WTC11 (cell line): ENCODE data around the gene GPR152. TPM values are rescaled to one million over a fixed set of nuclear protein-coding genes. Genes with fewer than 3 reads are reported as not detected.

ENCODE experiments used
- CREM ChIP-seq: sonication (generic); formaldehyde crosslinking; IDR thresholded peaks from 2 replicates; pipeline ENCODE4 v1.8.1; 2022; ENCODE audit warnings: mild to moderate bottlenecking, missing genetic modification reagents, moderate library complexity
- ELF4 ChIP-seq: sonication (generic); formaldehyde crosslinking; IDR thresholded peaks from 2 replicates; pipeline ENCODE4 v1.8.1; 2022; ENCODE audit warnings: low read depth, mild to moderate bottlenecking, moderate library complexity, missing genetic modification reagents
- EMX1 ChIP-seq: fragments of 250-450 bp; sonication (Bioruptor Pico); IDR thresholded peaks from 2 replicates; pipeline ENCODE4 v1.8.0; 2021; ENCODE audit warnings: mild to moderate bottlenecking
- ESRRA ChIP-seq: sonication (generic); formaldehyde crosslinking; IDR thresholded peaks from 2 replicates; pipeline ENCODE4 v1.8.1; 2022; ENCODE audit warnings: mild to moderate bottlenecking, missing genetic modification reagents, borderline replicate concordance
- FOXK1 ChIP-seq: sonication (generic); formaldehyde crosslinking; IDR thresholded peaks from 2 replicates; pipeline ENCODE4 v1.8.0; 2022; ENCODE audit warnings: mild to moderate bottlenecking, moderate library complexity, missing genetic modification reagents
- GABPB1 ChIP-seq: sonication (generic); formaldehyde crosslinking; IDR thresholded peaks from 2 replicates; pipeline ENCODE4 v1.8.1; 2023; ENCODE audit warnings: mild to moderate bottlenecking, missing genetic modification reagents
- GRHL2 ChIP-seq: fragments of 250-450 bp; sonication (Bioruptor Pico); IDR thresholded peaks from 2 replicates; pipeline ENCODE4 v1.8.0; 2022; ENCODE audit warnings: mild to moderate bottlenecking, moderate library complexity; ENCODE audit not compliant: insufficient replicate concordance, severe bottlenecking
- HMGXB4 ChIP-seq: sonication (generic); formaldehyde crosslinking; IDR thresholded peaks from 2 replicates; pipeline ENCODE4 v1.8.1; 2023; ENCODE audit warnings: mild to moderate bottlenecking, moderate library complexity, missing genetic modification reagents
- JAZF1 ChIP-seq: fragments of 250-450 bp; sonication (Bioruptor Pico); IDR thresholded peaks from 2 replicates; pipeline ENCODE4 v1.9.0; 2021; ENCODE audit warnings: moderate library complexity, mild to moderate bottlenecking, inconsistent platforms
- KAT7 ChIP-seq: sonication (generic); formaldehyde crosslinking; IDR thresholded peaks from 2 replicates; pipeline ENCODE4 v1.8.1; 2023; ENCODE audit warnings: missing genetic modification reagents, mild to moderate bottlenecking, borderline replicate concordance
- MYBL2 ChIP-seq: sonication (generic); formaldehyde crosslinking; IDR thresholded peaks from 2 replicates; pipeline ENCODE4 v1.8.1; 2023; ENCODE audit warnings: mild to moderate bottlenecking, moderate library complexity, missing genetic modification reagents
- NR2C2 ChIP-seq: sonication (generic); formaldehyde crosslinking; IDR thresholded peaks from 2 replicates; pipeline ENCODE4 v1.8.0; 2022; ENCODE audit warnings: mild to moderate bottlenecking, missing genetic modification reagents
- PRDM15 ChIP-seq: sonication (generic); formaldehyde crosslinking; IDR thresholded peaks from 2 replicates; pipeline ENCODE4 v1.8.0; 2022; ENCODE audit warnings: missing genetic modification reagents
- SOX15 ChIP-seq: fragments of 250-450 bp; sonication (Bioruptor Pico); IDR thresholded peaks from 2 replicates; pipeline ENCODE4 v1.9.0; 2021; ENCODE audit warnings: mild to moderate bottlenecking
- TCF7 ChIP-seq: sonication (generic); formaldehyde crosslinking; IDR thresholded peaks from 2 replicates; pipeline ENCODE4 v1.8.0; 2022; ENCODE audit warnings: mild to moderate bottlenecking, low read depth, missing genetic modification reagents, moderate library complexity
- TP53 ChIP-seq: sonication (generic); formaldehyde crosslinking; IDR thresholded peaks from 2 replicates; pipeline ENCODE4 v1.8.1; 2023; ENCODE audit warnings: mild to moderate bottlenecking, missing genetic modification reagents
- ZNF121 ChIP-seq: sonication (generic); formaldehyde crosslinking; IDR thresholded peaks from 2 replicates; pipeline ENCODE4 v1.8.0; 2023; ENCODE audit warnings: missing genetic modification reagents
- ZNF219 ChIP-seq: sonication (generic); formaldehyde crosslinking; IDR thresholded peaks from 2 replicates; pipeline ENCODE4 v1.8.0; 2023; ENCODE audit warnings: missing genetic modification reagents, mild to moderate bottlenecking, borderline replicate concordance
- ZNF232 ChIP-seq: sonication (generic); formaldehyde crosslinking; IDR thresholded peaks from 2 replicates; pipeline ENCODE4 v1.8.0; 2022; ENCODE audit warnings: mild to moderate bottlenecking, missing genetic modification reagents
- ZNF317 ChIP-seq: sonication (generic); formaldehyde crosslinking; IDR thresholded peaks from 2 replicates; pipeline ENCODE4 v1.8.1; 2023; ENCODE audit warnings: low read depth, mild to moderate bottlenecking, moderate library complexity, missing genetic modification reagents, borderline replicate concordance
- ZNF396 ChIP-seq: fragments of 250-450 bp; sonication (Bioruptor Pico); IDR thresholded peaks from 2 replicates; pipeline ENCODE4 v1.8.0; 2021; ENCODE audit warnings: mild to moderate bottlenecking, moderate library complexity, borderline replicate concordance
- ZSCAN18 ChIP-seq: fragments of 250-450 bp; sonication (Bioruptor Pico); IDR thresholded peaks from 2 replicates; pipeline ENCODE4 v2.1.2; 2022; ENCODE audit warnings: mild to moderate bottlenecking, moderate library complexity
- total RNA-seq: library from RNA; stranded (reverse); gene quantifications from 3 replicates; pipeline ENCODE4 v1.2.3, GENCODE V29; 2021
- TF ChIP-seq, protein P1 (sequence below): fragments of 250-450 bp; sonication (Bioruptor Pico); IDR thresholded peaks from 2 replicates; pipeline ENCODE4 v1.8.0; 2021; ENCODE audit warnings: mild to moderate bottlenecking
- TF ChIP-seq, protein P2 (sequence below): sonication (generic); formaldehyde crosslinking; conservative IDR thresholded peaks from 2 replicates; pipeline ENCODE4 v1.8.1; 2022; ENCODE audit warnings: mild to moderate bottlenecking, missing genetic modification reagents

Gene GPR152
- total RNA-seq, 1 experiment from 2014 or later: not detected

- TF ChIP-seq, protein P1, sequence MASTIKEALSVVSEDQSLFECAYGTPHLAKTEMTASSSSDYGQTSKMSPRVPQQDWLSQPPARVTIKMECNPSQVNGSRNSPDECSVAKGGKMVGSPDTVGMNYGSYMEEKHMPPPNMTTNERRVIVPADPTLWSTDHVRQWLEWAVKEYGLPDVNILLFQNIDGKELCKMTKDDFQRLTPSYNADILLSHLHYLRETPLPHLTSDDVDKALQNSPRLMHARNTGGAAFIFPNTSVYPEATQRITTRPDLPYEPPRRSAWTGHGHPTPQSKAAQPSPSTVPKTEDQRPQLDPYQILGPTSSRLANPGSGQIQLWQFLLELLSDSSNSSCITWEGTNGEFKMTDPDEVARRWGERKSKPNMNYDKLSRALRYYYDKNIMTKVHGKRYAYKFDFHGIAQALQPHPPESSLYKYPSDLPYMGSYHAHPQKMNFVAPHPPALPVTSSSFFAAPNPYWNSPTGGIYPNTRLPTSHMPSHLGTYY (CRISPR knock-in tag): no peak
- TF ChIP-seq ESRRA (CRISPR knock-in tag) (peak; percentile 92; the same call in 1 of the 2 replicates), CREM (CRISPR knock-in tag) (peak; percentile 88; the same call in 1 of the 2 replicates), ZNF232 (CRISPR knock-in tag) (peak; percentile 99), TCF7 (CRISPR knock-in tag) (peak; percentile 86; the same call in 1 of the 2 replicates), KAT7 (CRISPR knock-in tag) (no peak), HMGXB4 (CRISPR knock-in tag) (peak; percentile 57; the same call in 1 of the 2 replicates), ZNF219 (CRISPR knock-in tag) (peak; percentile 94), FOXK1 (CRISPR knock-in tag) (peak; percentile 97), TP53 (CRISPR knock-in tag) (peak; percentile 96), GABPB1 (CRISPR knock-in tag) (0 out of 2 replicates have a peak, but pooled peaks have one; percentile 60), SOX15 (CRISPR knock-in tag) (no peak), NR2C2 (CRISPR knock-in tag) (peak; percentile 81), JAZF1 (CRISPR knock-in tag) (no peak), GRHL2 (CRISPR knock-in tag) (no peak), ZNF317 (CRISPR knock-in tag) (0 out of 2 replicates have a peak, but pooled peaks have one; percentile 65), MYBL2 (CRISPR knock-in tag) (peak; percentile 94), ZNF396 (no peak), PRDM15 (CRISPR knock-in tag) (peak; percentile 73; the same call in 1 of the 2 replicates), ZNF121 (CRISPR knock-in tag) (peak; percentile 81), ZSCAN18 (CRISPR knock-in tag) (no peak), EMX1 (no peak), ELF4 (CRISPR knock-in tag) (0 out of 2 replicates have a peak, but pooled peaks have one; percentile 81)
- TF ChIP-seq, protein P2, sequence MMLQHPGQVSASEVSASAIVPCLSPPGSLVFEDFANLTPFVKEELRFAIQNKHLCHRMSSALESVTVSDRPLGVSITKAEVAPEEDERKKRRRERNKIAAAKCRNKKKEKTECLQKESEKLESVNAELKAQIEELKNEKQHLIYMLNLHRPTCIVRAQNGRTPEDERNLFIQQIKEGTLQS (CRISPR knock-in tag): peak; percentile 91
Measured at GRCh38 chr11:67482827-67483798, 30.6 kb upstream of the GPR152 start, which contains the start of gene AIP (continued).
